Measurements from ENCODE around the gene GAK. TPM values are rescaled to one million over a fixed set of nuclear protein-coding genes. Genes with fewer than 3 reads are reported as not detected.
A peak's percentile ranks its signal among the peaks of the same experiment; 100 is the strongest.

GAK gene
- polyA plus RNA-seq, 1 donor (not counting 4 experiments of a cell fraction or from before 2014, with no cell fraction given) = 18.4 TPM

GRCh38 chr4:822361-823175 lies 109.5 kb downstream of the GAK start:
- Histone ChIP-seq H3K4me2 (ENCODE audit: control insufficient read depth, extremely low read depth, insufficient read depth, low read depth, low read length) (no peak overlapping the region), H3K27me3 (ENCODE audit: control insufficient read depth, extremely low read depth, insufficient read depth, low read length) (peaks cover 67% of the 10 kb centered on the region), H3K9me3 (ENCODE audit: control insufficient read depth, low read depth, low read length) (peaks cover 2% of the 10 kb centered on the region), H4K20me1 (ENCODE audit: control insufficient read depth, extremely low read depth, insufficient read depth, low read length) (no peaks in the 10 kb centered on the region), H3K9ac (ENCODE audit: control insufficient read depth, extremely low read depth, insufficient read depth, low read length) (no peak overlapping the region), H3K27ac (ENCODE audit: control insufficient read depth, insufficient read depth, low read length) (no peak overlapping the region), H3K4me1 (ENCODE audit: control insufficient read depth, extremely low read depth, insufficient read depth, low read length) (no peaks in the 10 kb centered on the region), H2AFZ (ENCODE audit: control insufficient read depth, low read length) (no peak overlapping the region), H3K9me1 (ENCODE audit: control insufficient read depth, extremely low read depth, insufficient read depth, low read length) (no peaks in the 10 kb centered on the region), H3K79me2 (ENCODE audit: control insufficient read depth, insufficient read depth, low read length) (no peaks in the 10 kb centered on the region), H3K4me3 (ENCODE audit: control insufficient read depth in 2 of 3, extremely low read depth in 1 of 3, insufficient read depth in 2 of 3, low read depth in 1 of 3, low read length in 3 of 3) (no peak overlapping the region), H3K36me3 (ENCODE audit: control insufficient read depth in 2 of 2, extremely low read depth in 1 of 2, insufficient read depth in 2 of 2, low read length in 2 of 2) (no peaks in the 10 kb centered on the region)
- dilution Hi-C loops (cut with MboI; ENCODE audit: extremely low pct_ligation_motif_present, low sequenced_read_pairs) = no loop called here
- FAIRE-seq (no peak), DNase-seq (ENCODE audit: low read depth, low spot score) (no peak)
- TF ChIP-seq EZH2 (IDR thresholded peaks at IDR 0.05; ENCODE audit: low read length) (peak; percentile 25), CTCF (optimal IDR thresholded peaks at IDR 0.05 in 1 of 3, IDR thresholded peaks at IDR 0.05 in 1 of 3, conservative IDR thresholded peaks at IDR 0.05 in 1 of 3; ENCODE audit: extremely low read depth in 1 of 3, insufficient read depth in 2 of 3, low read length in 3 of 3) (no peak)

- dilution Hi-C loops (cut with MboI; ENCODE audit: extremely low pct_ligation_motif_present, low sequenced_read_pairs) = no loop called here
Observed at GRCh38 chr4:821631-822030, 110.5 kb downstream of the GAK start.

More at GRCh38 chr4:821631-822030, 110.5 kb downstream of the GAK start:
- H3K27ac ChIP-seq (ENCODE audit: control insufficient read depth, insufficient read depth, low read length) = no peak overlapping the region
- no peak overlapping the region for H2AFZ ChIP-seq (ENCODE audit: control insufficient read depth, low read length)
- peaks cover 59% of the 10 kb centered on the region for H3K27me3 ChIP-seq (ENCODE audit: control insufficient read depth, extremely low read depth, insufficient read depth, low read length)
- no peaks in the 10 kb centered on the region for H3K36me3 ChIP-seq (ENCODE audit: control insufficient read depth in 2 of 2, extremely low read depth in 1 of 2, insufficient read depth in 2 of 2, low read length in 2 of 2)
- H3K9me3 ChIP-seq (ENCODE audit: control insufficient read depth, low read depth, low read length) = peaks cover 2% of the 10 kb centered on the region
- no peaks in the 10 kb centered on the region for H3K79me2 ChIP-seq (ENCODE audit: control insufficient read depth, insufficient read depth, low read length)
- no peak for TF ChIP-seq EZH2 (IDR thresholded peaks at IDR 0.05; ENCODE audit: low read length)
- TF ChIP-seq CTCF (optimal IDR thresholded peaks at IDR 0.05 in 1 of 3, IDR thresholded peaks at IDR 0.05 in 1 of 3, conservative IDR thresholded peaks at IDR 0.05 in 1 of 3; ENCODE audit: extremely low read depth in 1 of 3, insufficient read depth in 2 of 3, low read length in 3 of 3) = no peak
- H4K20me1 ChIP-seq (ENCODE audit: control insufficient read depth, extremely low read depth, insufficient read depth, low read length) = no peaks in the 10 kb centered on the region
- no peak overlapping the region for H3K4me3 ChIP-seq (ENCODE audit: control insufficient read depth in 2 of 3, extremely low read depth in 1 of 3, insufficient read depth in 2 of 3, low read depth in 1 of 3, low read length in 3 of 3)
- no peak for FAIRE-seq
- H3K9ac ChIP-seq (ENCODE audit: control insufficient read depth, extremely low read depth, insufficient read depth, low read length) = no peak overlapping the region
- no peak overlapping the region for H3K4me2 ChIP-seq (ENCODE audit: control insufficient read depth, extremely low read depth, insufficient read depth, low read depth, low read length)
- no peak for DNase-seq (ENCODE audit: low read depth, low spot score)
- H3K9me1 ChIP-seq (ENCODE audit: control insufficient read depth, extremely low read depth, insufficient read depth, low read length) = no peaks in the 10 kb centered on the region
- no peaks in the 10 kb centered on the region for H3K4me1 ChIP-seq (ENCODE audit: control insufficient read depth, extremely low read depth, insufficient read depth, low read length)

Measured in keratinocyte (primary cell).